Stimulated activated memory B cell treated with anti-CD40 and anti-IgM and Interleukin-4, amounts not matched to agents 10 μg/mL and 1 μg/mL and 100 μg/mL, for 72 hours (primary cell): ENCODE data around the gene TMEM59.
"Not testable (repeated sequence)": the region's sequence is repeated elsewhere in the genome, so short reads cannot be mapped to it uniquely, and the experiment has no call there.

ENCODE experiments used
- ATAC-seq: fragments of 150-1000 bp; cut with Tn5 transposase; 2 replicates; pipeline ENCODE4 v1.10.0; 2021
- H3K27ac Mint-ChIP-seq: one replicate; pipeline ENCODE4 v1.8.0; 2022; ENCODE audit warnings: mild to moderate bottlenecking, mixed read lengths
- H3K27me3 Mint-ChIP-seq: one replicate; pipeline ENCODE4 v1.8.0; 2022; ENCODE audit warnings: mixed read lengths
- H3K36me3 Mint-ChIP-seq: one replicate; pipeline ENCODE4 v1.8.0; 2022; ENCODE audit warnings: mixed read lengths
- H3K4me1 Mint-ChIP-seq: one replicate; pipeline ENCODE4 v1.8.0; 2022; ENCODE audit warnings: mixed read lengths
- H3K4me3 Mint-ChIP-seq: one replicate; pipeline ENCODE4 v1.8.0; 2022; ENCODE audit warnings: mild to moderate bottlenecking, moderate library complexity, mixed read lengths
- H3K9me3 Mint-ChIP-seq: one replicate; pipeline ENCODE4 v1.8.0; 2022; ENCODE audit warnings: mixed read lengths

The TMEM59 gene

DNA sequence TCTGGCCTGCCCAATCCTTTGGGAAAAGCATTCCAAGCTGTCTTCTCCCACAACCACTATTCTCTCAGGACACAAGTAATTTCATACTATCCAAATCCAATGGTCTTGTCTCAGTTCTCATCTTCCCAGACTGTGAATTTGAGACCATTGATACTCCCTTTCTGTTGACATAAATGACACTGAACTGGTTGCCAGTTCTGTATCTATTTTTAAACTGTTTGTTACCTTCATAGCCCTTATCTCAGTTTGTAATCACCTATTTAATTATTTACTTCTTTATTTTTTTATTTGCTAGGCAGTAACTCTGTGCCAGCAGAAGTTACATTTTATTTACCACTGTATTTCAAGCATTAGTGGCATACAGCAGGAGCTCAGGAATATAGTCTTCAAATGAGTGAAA lies 24.4 kb upstream of the TMEM59 start:
- H3K36me3 Mint-ChIP-seq, result peaks cover 29% of the 10 kb centered on the region
- no peak overlapping the region for H3K27ac Mint-ChIP-seq
- no peaks in the 10 kb centered on the region for H3K27me3 Mint-ChIP-seq
- ATAC-seq, result no peak
- no peak overlapping the region for H3K4me3 Mint-ChIP-seq
- no peaks in the 10 kb centered on the region for H3K9me3 Mint-ChIP-seq
- peaks cover 14% of the 10 kb centered on the region for H3K4me1 Mint-ChIP-seq

DNA sequence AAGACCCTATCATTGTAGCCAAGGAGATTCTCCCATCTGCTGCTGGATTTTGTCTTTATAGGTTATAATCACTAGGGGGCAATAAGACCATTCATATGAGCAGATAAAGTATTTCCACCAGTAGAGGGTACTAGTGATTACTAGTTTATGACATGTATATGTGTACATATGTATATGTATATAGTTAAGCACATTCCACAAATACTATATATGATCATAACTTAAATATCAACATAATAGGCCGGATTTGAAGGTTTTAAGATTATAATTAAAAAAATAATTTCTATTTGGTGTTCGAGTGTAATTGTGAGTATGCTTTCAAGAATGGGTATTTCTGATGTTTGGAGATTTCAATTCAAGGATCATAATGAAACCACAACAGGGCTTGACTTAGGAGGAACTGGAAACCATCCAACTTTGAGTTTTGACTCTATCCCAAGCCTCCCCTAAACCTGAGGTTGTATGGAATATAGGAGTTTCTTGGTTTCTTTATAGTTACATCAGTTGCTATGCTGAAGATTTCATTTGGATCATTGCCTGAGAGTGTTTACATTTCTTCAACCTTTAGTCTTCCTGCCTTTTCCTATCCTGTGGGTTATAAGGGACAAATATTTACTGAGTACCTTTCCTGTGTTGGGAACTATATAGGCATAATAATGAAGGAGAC lies 17.3 kb upstream of the TMEM59 start:
- ATAC-seq, result peak; percentile 67
- no peak overlapping the region for H3K4me3 Mint-ChIP-seq
- no peaks in the 10 kb centered on the region for H3K27me3 Mint-ChIP-seq
- no peak overlapping the region for H3K27ac Mint-ChIP-seq
- H3K36me3 Mint-ChIP-seq, result peaks cover 13% of the 10 kb centered on the region
- H3K4me1 Mint-ChIP-seq, result no peaks in the 10 kb centered on the region
- H3K9me3 Mint-ChIP-seq, result no peaks in the 10 kb centered on the region

DNA sequence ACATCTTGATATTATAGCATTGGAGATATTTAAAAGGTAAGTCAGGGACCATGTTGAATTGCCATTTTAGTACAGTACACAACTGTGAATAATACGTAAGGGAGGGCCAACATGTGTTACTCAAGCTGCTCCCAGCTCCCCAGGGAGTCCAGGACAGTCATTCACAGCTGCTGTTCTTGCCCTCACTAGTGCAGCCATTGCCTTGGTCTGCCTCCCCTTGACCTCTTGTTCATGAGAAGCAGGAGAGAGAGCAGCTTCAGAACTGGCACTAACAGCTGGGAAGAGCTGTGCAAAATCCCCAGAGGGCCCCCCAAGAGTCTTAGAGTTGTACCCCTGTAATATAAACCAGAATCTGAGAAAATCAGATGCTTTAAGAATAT lies 16.8 kb upstream of the TMEM59 start:
- H3K4me3 Mint-ChIP-seq, result no peak overlapping the region
- H3K4me1 Mint-ChIP-seq, result no peaks in the 10 kb centered on the region
- no peak overlapping the region for H3K27ac Mint-ChIP-seq
- H3K36me3 Mint-ChIP-seq, result peaks cover 13% of the 10 kb centered on the region
- no peak for ATAC-seq
- H3K27me3 Mint-ChIP-seq, result no peaks in the 10 kb centered on the region
- H3K9me3 Mint-ChIP-seq, result no peaks in the 10 kb centered on the region

DNA sequence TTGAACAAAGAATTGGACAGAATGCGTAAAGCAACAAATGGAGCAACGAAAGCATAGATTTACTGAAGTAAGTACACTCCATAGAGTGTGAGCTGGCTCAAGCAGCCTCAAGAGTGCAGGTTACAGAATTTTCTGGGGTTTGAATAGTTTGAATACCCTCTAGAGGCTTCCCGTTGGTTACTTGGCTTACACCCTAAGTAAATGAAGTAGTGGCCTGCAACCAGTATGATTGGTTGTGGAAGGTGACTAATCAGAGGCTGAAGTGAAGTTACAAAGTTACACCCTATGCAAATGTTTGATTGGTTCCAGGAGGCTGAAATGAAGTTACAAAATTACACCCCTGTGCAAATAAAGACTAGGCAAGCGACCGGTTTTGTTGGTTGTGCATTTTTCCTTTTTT lies 11.3 kb upstream of the TMEM59 start:
- H3K9me3 Mint-ChIP-seq, result no peaks in the 10 kb centered on the region
- H3K27ac Mint-ChIP-seq, result no peak overlapping the region
- no peak overlapping the region for H3K4me3 Mint-ChIP-seq
- no peaks in the 10 kb centered on the region for H3K27me3 Mint-ChIP-seq
- ATAC-seq, result no peak
- no peaks in the 10 kb centered on the region for H3K4me1 Mint-ChIP-seq
- peaks cover 14% of the 10 kb centered on the region for H3K36me3 Mint-ChIP-seq

DNA sequence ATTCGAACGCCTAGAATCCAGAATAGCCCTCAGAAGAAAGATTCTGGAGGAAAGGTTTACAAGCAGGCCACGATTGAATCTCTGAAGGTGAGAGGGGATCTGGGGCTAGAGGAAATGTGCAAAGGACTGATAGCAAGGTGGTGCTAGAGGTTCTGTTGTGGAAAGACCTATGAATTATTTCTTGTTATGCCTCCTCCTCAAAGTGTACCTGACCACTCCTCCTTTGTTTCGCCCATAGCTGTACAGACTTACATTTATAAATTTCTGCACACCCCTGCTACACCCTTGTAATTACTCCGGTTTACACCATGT lies 1.4 kb upstream of the TMEM59 start:
- peaks cover 33% of the 10 kb centered on the region for H3K36me3 Mint-ChIP-seq
- peaks cover 36% of the 10 kb centered on the region for H3K4me1 Mint-ChIP-seq
- H3K27me3 Mint-ChIP-seq, result no peaks in the 10 kb centered on the region
- no peaks in the 10 kb centered on the region for H3K9me3 Mint-ChIP-seq
- no peak overlapping the region for H3K27ac Mint-ChIP-seq
- no peak for ATAC-seq
- H3K4me3 Mint-ChIP-seq, result no peak overlapping the region

DNA sequence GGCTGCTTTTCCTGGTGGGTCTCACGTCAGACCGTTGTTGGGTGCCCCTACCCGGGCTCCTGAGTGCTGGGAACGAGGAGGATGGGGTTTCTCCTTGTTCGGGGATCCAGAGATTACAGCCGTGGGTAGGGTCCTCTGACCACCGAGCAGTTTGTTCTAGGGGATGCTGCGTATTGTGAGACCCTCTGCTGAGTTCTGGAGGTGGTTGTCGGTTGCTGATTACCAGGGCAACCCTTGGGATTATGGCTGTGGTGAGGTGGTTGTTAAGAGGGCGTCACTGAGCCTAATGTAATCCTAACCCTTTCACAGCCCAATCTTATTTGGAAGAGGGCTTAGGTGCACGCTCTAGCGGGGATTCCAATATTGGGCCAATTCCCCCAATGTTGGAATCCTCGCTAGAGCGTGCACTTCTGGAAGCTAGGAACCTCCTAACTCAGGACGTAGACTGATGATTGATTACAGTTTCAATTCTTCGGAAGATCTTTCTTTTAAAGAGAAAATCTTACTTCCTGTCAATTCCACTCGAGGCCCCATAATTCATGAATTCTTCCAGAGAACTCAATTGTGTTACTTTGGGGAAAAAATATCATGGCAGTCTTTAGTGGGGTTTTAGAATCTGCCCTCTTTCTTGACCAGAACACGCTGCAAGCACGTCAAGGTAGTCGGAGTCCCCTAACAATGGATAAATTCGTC lies 887 bp upstream of the TMEM59 start:
- Mint-ChIP-seq H3K27ac (no peak overlapping the region), H3K4me3 (no peak overlapping the region), H3K9me3 (no peaks in the 10 kb centered on the region), H3K36me3 (peaks cover 28% of the 10 kb centered on the region), H3K4me1 (peaks cover 35% of the 10 kb centered on the region), H3K27me3 (no peaks in the 10 kb centered on the region)
- no peak for ATAC-seq

DNA sequence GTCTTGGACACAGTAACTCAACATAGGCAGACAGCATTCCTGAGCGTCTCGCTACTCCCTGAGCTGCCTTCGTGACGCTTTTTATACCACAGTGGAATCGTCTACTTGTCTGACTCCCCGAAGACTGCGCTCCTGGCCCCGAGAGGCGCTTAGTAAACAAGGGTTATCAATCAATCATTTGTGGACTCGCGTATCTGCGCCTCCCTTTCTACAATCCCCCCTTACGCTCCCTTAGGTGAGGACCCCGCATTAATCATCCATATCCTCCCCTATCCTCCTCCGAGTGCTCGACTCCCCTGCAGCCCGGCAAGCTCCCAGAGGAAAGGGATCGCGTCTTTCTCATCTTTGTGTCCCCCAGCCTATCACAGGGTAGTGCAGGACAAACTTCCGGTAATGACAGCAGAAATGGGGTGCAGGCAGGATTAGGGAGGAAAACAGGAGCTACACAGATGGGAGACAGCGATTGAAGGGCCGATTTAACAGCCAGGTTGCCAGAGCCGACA lies 522 bp downstream of the TMEM59 start:
- Mint-ChIP-seq H3K27me3 (no peaks in the 10 kb centered on the region), H3K27ac (no peak overlapping the region), H3K4me1 (peaks cover 27% of the 10 kb centered on the region), H3K9me3 (no peaks in the 10 kb centered on the region), H3K36me3 (peaks cover 14% of the 10 kb centered on the region), H3K4me3 (no peak overlapping the region)
- peak; percentile 21 for ATAC-seq

DNA sequence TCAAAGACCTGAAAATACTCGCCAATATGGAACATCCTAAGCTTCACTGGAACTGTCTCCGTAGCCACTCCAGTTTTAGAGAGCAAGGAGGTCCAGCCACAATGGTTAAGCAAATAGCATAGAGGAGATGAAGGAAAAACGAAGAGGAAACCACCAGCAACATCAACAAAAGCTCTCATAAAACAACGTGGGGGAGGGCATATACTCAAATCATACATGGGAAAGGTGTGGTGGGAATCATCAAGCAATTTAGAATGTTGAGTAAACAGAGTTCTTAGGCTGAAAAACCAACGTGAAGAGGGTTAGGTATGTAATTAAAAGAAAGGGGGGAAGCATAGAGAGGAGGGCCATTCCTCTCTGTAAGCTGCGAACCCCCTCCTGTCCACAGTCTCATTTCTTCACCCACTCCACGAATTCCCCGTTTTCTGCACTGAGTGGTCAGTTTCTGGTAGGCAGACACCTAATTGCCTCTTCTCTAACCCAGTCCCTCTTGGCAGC lies 1.0 kb downstream of the TMEM59 start:
- no peak for ATAC-seq
- H3K36me3 Mint-ChIP-seq, result peaks cover 9% of the 10 kb centered on the region

DNA sequence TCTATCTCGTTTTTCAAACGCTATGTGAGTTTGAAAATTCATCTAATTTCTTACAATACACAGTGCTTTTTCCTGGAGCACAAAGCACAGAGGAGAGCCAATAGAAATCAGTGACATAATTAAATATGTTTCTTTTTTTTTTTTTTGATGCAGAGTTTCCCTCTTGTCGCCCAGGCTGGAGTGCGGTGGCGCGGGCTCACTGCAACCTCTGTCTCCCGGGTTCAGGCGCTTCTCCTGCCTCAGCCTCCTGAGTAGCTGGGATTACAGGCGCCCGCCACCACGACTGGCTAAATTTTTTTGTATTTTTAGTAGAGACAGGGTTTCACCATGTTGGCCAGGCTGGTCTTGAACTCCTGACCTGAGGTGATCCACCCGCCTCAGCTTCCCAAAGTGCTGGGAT lies 2.6 kb downstream of the TMEM59 start:
- H3K4me1 Mint-ChIP-seq, result peaks cover 26% of the 10 kb centered on the region
- not testable (repeated sequence) for H3K9me3 Mint-ChIP-seq, ATAC-seq, H3K36me3 Mint-ChIP-seq, H3K27me3 Mint-ChIP-seq, H3K27ac Mint-ChIP-seq, H3K4me3 Mint-ChIP-seq

More for the DNA sequence above, 1.0 kb downstream of the TMEM59 start:
- Mint-ChIP-seq H3K4me1 (peaks cover 27% of the 10 kb centered on the region), H3K27me3 (no peaks in the 10 kb centered on the region), H3K9me3 (no peaks in the 10 kb centered on the region), H3K27ac (no peak overlapping the region), H3K4me3 (no peak overlapping the region)

DNA sequence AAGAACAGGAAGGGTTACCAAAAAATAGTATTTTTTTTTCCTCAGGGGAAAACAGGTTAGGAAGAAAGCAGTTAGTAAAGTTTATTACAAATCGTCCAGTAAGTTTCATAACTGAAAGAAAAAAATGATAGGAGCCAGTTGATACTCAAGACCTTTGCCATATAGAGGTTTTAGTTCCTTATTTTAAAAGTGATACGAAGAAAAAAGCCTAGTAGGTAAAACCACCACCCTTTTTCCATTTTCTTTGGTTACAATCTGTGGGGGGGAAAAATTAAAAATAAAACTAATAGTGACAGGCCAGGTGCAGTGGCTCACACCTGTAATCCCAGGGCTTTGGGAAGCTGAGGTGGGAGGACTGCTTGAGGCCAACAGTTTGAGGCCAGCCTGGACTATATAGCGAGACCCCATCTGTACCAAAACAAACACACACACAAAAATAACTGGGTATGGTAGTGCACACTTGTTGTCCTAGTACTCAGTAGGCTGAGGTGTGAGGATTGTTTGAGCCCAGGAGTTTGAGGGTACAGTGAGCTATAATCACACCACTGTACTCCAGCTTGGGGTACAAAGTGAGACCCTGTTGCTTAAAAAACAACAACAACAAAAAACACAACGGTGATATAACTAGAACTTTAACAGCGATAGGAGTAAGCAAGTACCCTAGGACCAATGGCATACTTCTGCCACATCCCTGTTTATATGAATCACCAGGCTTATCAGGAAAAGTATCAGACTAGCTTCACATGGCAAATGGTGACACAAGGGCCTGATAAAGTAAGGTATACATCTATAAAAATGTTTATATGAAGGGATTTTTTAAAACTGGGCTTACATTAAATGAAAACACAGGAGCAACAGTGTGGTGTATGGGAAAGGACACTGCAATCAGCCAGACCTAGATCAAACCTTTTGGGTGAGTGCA lies 5.4 kb downstream of the TMEM59 start:
- Mint-ChIP-seq H3K27me3 (no peaks in the 10 kb centered on the region), H3K4me3 (peak overlapping the region; percentile 41), H3K4me1 (peaks cover 33% of the 10 kb centered on the region), H3K27ac (peak overlapping the region; percentile 63), H3K36me3 (peaks cover 19% of the 10 kb centered on the region), H3K9me3 (no peaks in the 10 kb centered on the region)
- ATAC-seq, result peak; percentile 59

DNA sequence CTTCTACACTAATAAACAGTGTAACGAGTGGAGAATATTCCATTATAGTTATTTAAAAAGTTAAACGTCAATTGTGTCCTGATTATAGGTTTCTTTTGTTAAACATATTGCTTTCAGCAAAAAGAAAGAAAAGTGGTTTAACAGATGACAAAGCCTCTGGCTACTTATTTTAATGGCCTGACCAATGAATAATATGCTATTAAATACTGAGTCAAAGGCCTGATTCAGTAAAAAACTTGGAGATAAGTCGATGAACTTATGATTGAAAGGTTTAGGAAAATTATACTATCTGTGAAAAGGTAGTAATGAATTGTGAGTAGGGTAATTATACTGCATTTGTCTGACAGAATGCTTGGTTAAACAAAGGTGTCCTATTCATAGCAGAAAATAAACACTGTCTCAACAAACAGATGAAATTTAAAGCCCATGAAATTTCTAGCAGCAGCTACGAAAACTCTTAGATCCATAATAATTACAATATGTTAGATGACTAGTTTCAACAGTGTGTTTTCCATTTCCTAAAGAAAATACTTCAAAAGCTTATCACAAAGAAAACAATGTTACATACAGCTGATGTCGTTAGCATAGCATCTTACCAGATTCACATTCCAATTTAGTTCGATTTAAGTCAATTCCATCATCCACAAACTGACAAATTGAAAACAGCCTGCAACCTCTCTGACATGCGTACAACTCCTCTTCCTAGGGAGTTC lies 6.2 kb downstream of the TMEM59 start:
- peak overlapping the region; percentile 41 for H3K4me3 Mint-ChIP-seq
- no peak for ATAC-seq

DNA sequence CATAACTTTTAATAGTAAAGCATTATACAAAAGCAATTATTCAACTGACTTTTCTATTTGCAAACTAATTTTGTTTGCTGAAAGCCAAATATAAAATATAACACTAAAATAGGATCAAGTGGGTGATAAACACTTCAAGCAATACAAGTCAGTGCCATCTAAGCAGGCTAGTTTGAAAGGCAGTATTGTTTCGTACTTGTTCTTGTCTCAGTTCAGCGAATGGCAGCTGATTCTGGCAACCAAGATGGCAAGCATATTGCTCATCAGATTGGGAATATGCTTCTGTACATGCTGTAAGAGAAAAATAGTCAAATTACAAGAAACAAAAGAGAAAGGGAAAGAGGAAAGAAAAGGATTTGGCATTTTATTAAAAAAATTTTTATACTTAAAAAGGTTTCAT lies 7.5 kb downstream of the TMEM59 start:
- Mint-ChIP-seq H3K4me3 (no peak overlapping the region), H3K27ac (no peak overlapping the region), H3K9me3 (no peaks in the 10 kb centered on the region), H3K4me1 (peaks cover 33% of the 10 kb centered on the region), H3K27me3 (no peaks in the 10 kb centered on the region), H3K36me3 (peaks cover 24% of the 10 kb centered on the region)
- no peak for ATAC-seq

More for the DNA sequence above, 6.2 kb downstream of the TMEM59 start:
- Mint-ChIP-seq H3K27ac (peak overlapping the region; percentile 63), H3K9me3 (no peaks in the 10 kb centered on the region), H3K4me1 (peaks cover 33% of the 10 kb centered on the region), H3K36me3 (peaks cover 23% of the 10 kb centered on the region), H3K27me3 (no peaks in the 10 kb centered on the region)

DNA sequence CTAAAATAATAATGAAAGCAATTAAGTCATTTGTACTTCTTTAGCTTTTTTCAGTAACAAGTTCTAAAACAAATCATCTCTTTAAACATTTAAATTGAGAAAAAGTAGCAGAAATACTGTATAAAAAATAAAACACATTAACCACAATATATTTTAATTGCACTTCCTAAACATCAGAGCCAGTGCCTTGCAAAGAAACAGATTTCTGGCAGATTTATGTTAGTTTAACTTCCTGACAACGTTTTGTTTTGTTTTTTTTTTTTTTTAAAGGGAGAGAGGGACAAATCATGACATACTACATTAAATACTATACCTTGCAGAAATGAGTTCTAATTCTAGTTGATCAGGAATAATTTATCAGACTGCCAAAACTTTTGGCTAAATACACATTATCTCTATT lies 11.2 kb downstream of the TMEM59 start:
- no peaks in the 10 kb centered on the region for H3K27me3 Mint-ChIP-seq
- no peak overlapping the region for H3K27ac Mint-ChIP-seq
- ATAC-seq, result no peak
- no peak overlapping the region for H3K4me3 Mint-ChIP-seq
- H3K36me3 Mint-ChIP-seq, result peaks cover 34% of the 10 kb centered on the region
- no peaks in the 10 kb centered on the region for H3K9me3 Mint-ChIP-seq
- H3K4me1 Mint-ChIP-seq, result peaks cover 20% of the 10 kb centered on the region

DNA sequence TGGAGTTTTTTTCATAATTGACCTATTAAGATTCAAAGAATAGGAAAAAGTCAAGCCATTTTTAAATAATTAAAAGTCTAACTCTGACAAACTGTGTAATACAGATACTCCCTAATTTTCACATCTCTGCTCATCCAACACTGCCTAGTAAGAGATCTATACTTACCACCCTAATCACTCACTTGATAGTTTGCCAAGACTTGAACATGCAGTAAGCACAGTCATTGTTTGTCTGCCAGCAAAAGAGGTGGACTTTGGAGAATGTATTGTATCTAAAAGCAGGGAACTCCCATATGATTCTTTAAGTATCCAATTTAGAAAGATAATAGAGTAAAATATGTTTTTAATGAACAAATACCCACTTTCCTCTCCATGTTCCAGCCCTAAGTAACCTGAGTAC lies 15.5 kb downstream of the TMEM59 start:
- H3K27ac Mint-ChIP-seq, result no peak overlapping the region
- no peaks in the 10 kb centered on the region for H3K9me3 Mint-ChIP-seq
- no peak for ATAC-seq
- no peak overlapping the region for H3K4me3 Mint-ChIP-seq
- peaks cover 40% of the 10 kb centered on the region for H3K36me3 Mint-ChIP-seq
- H3K4me1 Mint-ChIP-seq, result no peaks in the 10 kb centered on the region
- no peaks in the 10 kb centered on the region for H3K27me3 Mint-ChIP-seq
